Neural progenitor cell (in vitro differentiated cells): ENCODE results near the gene LONRF2. TPM values are rescaled to one million over a fixed set of nuclear protein-coding genes. Genes with fewer than 3 reads are reported as not detected.

Source experiments
- DNase-seq: peaks from one replicate; pipeline ENCODE4 v3.0.0-alpha.2; 2016; ENCODE audit warnings: low spot score
- H2AFZ ChIP-seq: fragments of 200-600 bp; sonication (generic); replicated peaks from 2 replicates; pipeline ENCODE4 v1.6.1; 2016; ENCODE audit warnings: antibody characterized with exemption
- H3F3A ChIP-seq: fragments of 200-600 bp; sonication (generic); 2 replicates; pipeline ENCODE4 v1.6.1; 2016; ENCODE audit warnings: antibody characterized with exemption, low read depth
- H3K27ac ChIP-seq: fragments of 200-600 bp; sonication (generic); 2 replicates; pipeline ENCODE4 v1.5.1; 2016; ENCODE audit warnings: mild to moderate bottlenecking
- H3K27me3 ChIP-seq: fragments of 200-600 bp; sonication (generic); 2 replicates; pipeline ENCODE4 v1.6.1; 2016; ENCODE audit warnings: mild to moderate bottlenecking, moderate library complexity
- H3K36me3 ChIP-seq: fragments of 200-600 bp; sonication (generic); 2 replicates; pipeline ENCODE4 v1.5.1; 2016
- H3K4me1 ChIP-seq: fragments of 200-600 bp; sonication (generic); 2 replicates; pipeline ENCODE4 v1.6.1; 2016; ENCODE audit warnings: mixed run types
- H3K4me2 ChIP-seq: fragments of 200-600 bp; sonication (generic); 2 replicates; pipeline ENCODE4 v1.6.1; 2016
- H3K4me3 ChIP-seq: fragments of 200-600 bp; sonication (generic); 2 replicates; pipeline ENCODE4 v1.5.1; 2016
- H3K79me2 ChIP-seq: fragments of 200-600 bp; sonication (generic); 2 replicates; pipeline ENCODE4 v1.6.1; 2016; ENCODE audit warnings: low read depth
- H3K9ac ChIP-seq: fragments of 200-600 bp; sonication (generic); 2 replicates; pipeline ENCODE4 v1.6.1; 2016
- H3K9me3 ChIP-seq: fragments of 200-600 bp; sonication (generic); 2 replicates; pipeline ENCODE4 v1.5.1; 2016; ENCODE audit warnings: low read depth
- H4K20me1 ChIP-seq: fragments of 200-600 bp; sonication (generic); 2 replicates; pipeline ENCODE4 v1.6.1; 2016; ENCODE audit warnings: low read depth
- H3K27ac Mint-ChIP-seq: 3 replicates; pipeline ENCODE4 v1.8.0; 2021; ENCODE audit warnings: mixed read lengths
- H3K27me3 Mint-ChIP-seq: 2 replicates; pipeline ENCODE4 v1.8.0; 2022; ENCODE audit warnings: low read depth, mild to moderate bottlenecking, inconsistent platforms, moderate library complexity, mixed read lengths; ENCODE audit not compliant: insufficient read depth
- H3K36me3 Mint-ChIP-seq: 3 replicates; pipeline ENCODE4 v1.8.0; 2021; ENCODE audit warnings: mixed read lengths
- H3K4me1 Mint-ChIP-seq: 3 replicates; pipeline ENCODE4 v1.8.0; 2021; ENCODE audit warnings: mixed read lengths
- H3K4me3 Mint-ChIP-seq: 3 replicates; pipeline ENCODE4 v1.8.0; 2021; ENCODE audit warnings: mild to moderate bottlenecking, moderate library complexity, mixed read lengths
- H3K9me3 Mint-ChIP-seq: 3 replicates; pipeline ENCODE4 v1.8.0; 2020; ENCODE audit warnings: mixed read lengths
- CTCF ChIP-seq: fragments of 200-600 bp; sonication (generic); IDR thresholded peaks from 2 replicates; pipeline ENCODE4 v1.5.1; 2017; ENCODE audit warnings: antibody characterized with exemption, mild to moderate bottlenecking
- EZH2 ChIP-seq: fragments of 200-600 bp; sonication (generic); IDR thresholded peaks from 2 replicates; pipeline ENCODE4 v1.6.1; 2017; ENCODE audit warnings: antibody characterized with exemption, mild to moderate bottlenecking, moderate library complexity
- EZH2phosphoT487 ChIP-seq: fragments of 200-600 bp; sonication (generic); IDR thresholded peaks from 2 replicates; pipeline ENCODE4 v1.6.1; 2017; ENCODE audit warnings: antibody characterized with exemption
- total RNA-seq: library from RNA; depleted of rRNA; stranded (reverse); fragments of >200 nt; gene quantifications from 2 replicates; pipeline ENCODE4 v1.2.3, GENCODE V29; 2015; ENCODE audit warnings: low replicate concordance

The LONRF2 gene
- total RNA-seq, 1 donor from 2014 or later = 0.37 TPM

GRCh38 chr2:100276716-100277115, 45.6 kb downstream of the LONRF2 start:
- Histone ChIP-seq H3K79me2 (no peaks in the 10 kb centered on the region), H3K9me3 (no peaks in the 10 kb centered on the region), H2AFZ (no peak overlapping the region), H4K20me1 (no peaks in the 10 kb centered on the region), H3K27me3 (no peaks in the 10 kb centered on the region), H3K4me1 (peaks cover 6% of the 10 kb centered on the region), H3K4me2 (no peak overlapping the region), H3K4me3 (no peak overlapping the region), H3K36me3 (no peaks in the 10 kb centered on the region), H3F3A (no peaks in the 10 kb centered on the region), H3K9ac (no peak overlapping the region), H3K27ac (no peak overlapping the region)
- Mint-ChIP-seq H3K27ac (no peak overlapping the region), H3K4me3 (no peak overlapping the region), H3K36me3 (peaks cover 9% of the 10 kb centered on the region), H3K9me3 (no peaks in the 10 kb centered on the region), H3K27me3 (peaks cover 2% of the 10 kb centered on the region), H3K4me1 (peaks cover 10% of the 10 kb centered on the region)
- TF ChIP-seq EZH2 (no peak), EZH2phosphoT487 (no peak), CTCF (no peak)
- no peak for DNase-seq

GRCh38 chr2:100275200-100275589, 47.1 kb downstream of the LONRF2 start:
- Histone ChIP-seq H3K36me3 (no peaks in the 10 kb centered on the region), H3K9ac (no peak overlapping the region), H3K9me3 (no peaks in the 10 kb centered on the region), H3K4me2 (no peak overlapping the region), H3K27me3 (no peaks in the 10 kb centered on the region), H2AFZ (no peak overlapping the region), H3K27ac (no peak overlapping the region), H3K79me2 (no peaks in the 10 kb centered on the region), H3K4me1 (no peaks in the 10 kb centered on the region), H3K4me3 (no peak overlapping the region), H3F3A (no peaks in the 10 kb centered on the region), H4K20me1 (no peaks in the 10 kb centered on the region)
- Mint-ChIP-seq H3K9me3 (no peaks in the 10 kb centered on the region), H3K27ac (no peak overlapping the region), H3K4me3 (no peak overlapping the region), H3K4me1 (peaks cover 1% of the 10 kb centered on the region), H3K27me3 (peaks cover 2% of the 10 kb centered on the region), H3K36me3 (peaks cover 9% of the 10 kb centered on the region)
- no peak for TF ChIP-seq EZH2phosphoT487
- TF ChIP-seq EZH2 = no peak
- no peak for TF ChIP-seq CTCF
- no peak for DNase-seq

- no peaks in the 10 kb centered on the region for H3K27me3 ChIP-seq
- Mint-ChIP-seq H3K4me1 (no peaks in the 10 kb centered on the region), H3K36me3 (peaks cover 9% of the 10 kb centered on the region), H3K27me3 (peaks cover 2% of the 10 kb centered on the region), H3K27ac (no peak overlapping the region), H3K4me3 (no peak overlapping the region), H3K9me3 (no peaks in the 10 kb centered on the region)
- no peaks in the 10 kb centered on the region for H3K9me3 ChIP-seq
- no peak for DNase-seq
- no peak overlapping the region for H3K4me2 ChIP-seq
- H3K79me2 ChIP-seq = no peaks in the 10 kb centered on the region
- no peak overlapping the region for H3K27ac ChIP-seq
- no peak overlapping the region for H2AFZ ChIP-seq
- no peaks in the 10 kb centered on the region for H4K20me1 ChIP-seq
- no peaks in the 10 kb centered on the region for H3F3A ChIP-seq
- H3K4me1 ChIP-seq = no peaks in the 10 kb centered on the region
- H3K4me3 ChIP-seq = no peak overlapping the region
- TF ChIP-seq CTCF (no peak), EZH2phosphoT487 (no peak), EZH2 (no peak)
- no peaks in the 10 kb centered on the region for H3K36me3 ChIP-seq
- no peak overlapping the region for H3K9ac ChIP-seq
Measured at GRCh38 chr2:100274566-100275199, 47.6 kb downstream of the LONRF2 start.
